Measurements from ENCODE around the gene SRA1. TPM values are rescaled to one million over a fixed set of nuclear protein-coding genes. Genes with fewer than 3 reads are reported as not detected.

SRA1 gene
- total and polyA plus RNA-seq, 2 of the 4 experiments (the other 2 are of a cell fraction), result 52.9 to 54.8 TPM

DNA sequence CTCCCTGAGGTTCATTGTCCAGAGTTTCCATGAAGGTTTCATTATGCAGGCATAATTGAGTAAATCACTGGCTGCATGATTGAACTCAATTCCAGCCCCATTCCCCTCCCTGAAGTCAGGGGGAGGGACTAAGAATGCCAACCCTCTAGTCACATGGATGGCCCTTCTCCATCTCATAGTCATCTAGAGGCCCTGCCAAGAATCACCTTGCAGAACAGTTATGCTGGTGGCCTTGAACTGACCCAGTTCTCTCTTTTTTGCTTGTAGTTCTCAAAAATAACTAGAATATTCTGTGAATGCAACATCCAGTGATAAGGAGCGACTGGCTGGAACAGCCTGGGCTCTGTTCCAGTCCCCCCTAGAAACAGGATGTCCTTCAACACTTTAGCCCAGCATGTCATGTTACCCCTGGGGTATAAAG, 39.1 kb upstream of the SRA1 start:
- BruUV-seq (replicated peaks), result no TSS peak
- TF ChIP-seq MXI1 (IDR thresholded peaks at IDR 0.05; ENCODE audit: borderline replicate concordance, low read depth, low read length), result no peak
- no peak for TF ChIP-seq POLR2A (IDR thresholded peaks at IDR 0.05; ENCODE audit: low read depth, low read length)
- TF ChIP-seq ELK1 (IDR thresholded peaks at IDR 0.05; ENCODE audit: borderline replicate concordance, low read depth, low read length), result no peak
- no peak for TF ChIP-seq NFE2L2 (IDR thresholded peaks at IDR 0.05; ENCODE audit: low read depth, low read length)
- no peak for TF ChIP-seq CTCF (conservative IDR thresholded peaks at IDR 0.05; ENCODE audit: low read depth, low read length)
- no peak for TF ChIP-seq RAD21 (IDR thresholded peaks at IDR 0.05; ENCODE audit: low read length)
- TF ChIP-seq BHLHE40 (IDR thresholded peaks at IDR 0.05; ENCODE audit: low read depth, low read length), result no peak
- no peak for TF ChIP-seq MAFK (IDR thresholded peaks at IDR 0.05; ENCODE audit: low read depth, low read length)
- ATAC-seq (ENCODE audit: low read depth) (no peak), DNase-seq (no peak)
- Histone ChIP-seq H3K9me3 (ENCODE audit: control insufficient read depth, insufficient read depth, low read length) (no peaks in the 10 kb centered on the region), H2AFZ (replicated peaks; ENCODE audit: low read length, poor library complexity) (no peak overlapping the region), H2BK5ac (ENCODE audit: low read depth, low read length, poor library complexity, severe bottlenecking) (no peak overlapping the region), H2BK120ac (ENCODE audit: low read depth, low read length) (no peak overlapping the region), H3K4me3 (ENCODE audit: insufficient read depth, low read depth, low read length) (no peak overlapping the region), H2AK9ac (replicated peaks; ENCODE audit: low read depth, low read length, poor library complexity) (no peak overlapping the region), H3K23ac (ENCODE audit: low read depth, low read length) (no peak overlapping the region), H3K79me1 (ENCODE audit: low read depth in 1 of 2, low read length in 2 of 2) (no peaks in the 10 kb centered on the region), H3K56ac (ENCODE audit: extremely low read depth, insufficient read depth, low read length) (no peak overlapping the region), H3K4me1 (ENCODE audit: control insufficient read depth, insufficient read depth, low read length) (peaks cover 6% of the 10 kb centered on the region), H2AK5ac (ENCODE audit: low read depth, low read length) (no peak overlapping the region), H3K14ac (replicated peaks; ENCODE audit: low read depth, low read length) (no peak overlapping the region), H3K4me2 (ENCODE audit: low read depth, low read length) (no peak overlapping the region), H3K4ac (ENCODE audit: low read depth, low read length) (no peak overlapping the region), H4K91ac (ENCODE audit: insufficient read depth, low read depth, low read length) (no peak overlapping the region), H4K8ac (ENCODE audit: low read depth in 2 of 2, low read length in 2 of 2) (no peak overlapping the region), H3K9ac (ENCODE audit: low read depth, low read length) (no peak overlapping the region), H2BK15ac (ENCODE audit: low read depth, low read length) (no peak overlapping the region), H3K9me1 (ENCODE audit: insufficient read depth, low read length) (no peaks in the 10 kb centered on the region), H2BK20ac (ENCODE audit: low read depth, low read length) (no peak overlapping the region), H3K36me3 (ENCODE audit: control insufficient read depth, insufficient read depth, low read length) (no peaks in the 10 kb centered on the region), H4K5ac (ENCODE audit: low read depth, low read length) (no peak overlapping the region), H4K20me1 (ENCODE audit: insufficient read depth, low read length) (no peaks in the 10 kb centered on the region), H3K27me3 (ENCODE audit: control insufficient read depth, insufficient read depth, low read length) (peaks cover 2% of the 10 kb centered on the region), H3K27ac (ENCODE audit: insufficient read depth, low read length) (no peak overlapping the region), H3K18ac (ENCODE audit: low read depth, low read length) (no peak overlapping the region)
- intact Hi-C loops (cut with micrococcal nuclease) (no loop called here), dilution Hi-C loops (cut with HindIII; ENCODE audit: low sequenced_read_pairs, unreplicated experiment) (no loop called here), in situ Hi-C loops (cut with MboI; ENCODE audit: low sequenced_read_pairs) (no loop called here)
- POLR2A ChIA-PET (ENCODE audit: unreplicated experiment), result no interaction called here
- CTCF ChIA-PET, result no interaction called here
- no CpG with 5 or more reads among the region's 1 CpG for WGBS, 2 experiments (ENCODE audit: extremely low coverage in 2 of 2, insufficient read length in 1 of 2)

Measured in IMR-90 (cell line).